ENCODE results near the gene CASP2. TPM values are rescaled to one million over a fixed set of nuclear protein-coding genes. Genes with fewer than 3 reads are reported as not detected.
"Not testable (repeated sequence)": the region's sequence is repeated elsewhere in the genome, so short reads cannot be mapped to it uniquely, and the experiment has no call there.

Gene CASP2
- total and polyA plus RNA-seq, 2 donors (not counting 1 experiment from before 2014, with no cell fraction given), result 9.4 to 22.6 TPM

GRCh38 chr7:143259765-143260164 lies 28.4 kb upstream of the CASP2 start:
- Histone ChIP-seq H3K4me3 (replicated peaks in 1 of 4; ENCODE audit: control extremely low read depth in 1 of 4, insufficient read depth in 1 of 4, low read depth in 3 of 4, low read length in 4 of 4) (no peak overlapping the region), H4K20me1 (ENCODE audit: control insufficient read depth, extremely low read depth, insufficient read depth, low read length) (no peaks in the 10 kb centered on the region), H3K9me3 (ENCODE audit: control insufficient read depth, insufficient read depth, low read depth, low read length) (no peaks in the 10 kb centered on the region), H2AFZ (ENCODE audit: low read length) (no peak overlapping the region), H3K79me2 (ENCODE audit: control insufficient read depth, insufficient read depth, low read length) (peaks cover 4% of the 10 kb centered on the region), H3K4me1 (ENCODE audit: control insufficient read depth, extremely low read depth, insufficient read depth, low read length) (peaks cover 2% of the 10 kb centered on the region), H3K4me2 (ENCODE audit: extremely low read depth, insufficient read depth, low read length) (no peak overlapping the region), H3K36me3 (ENCODE audit: control insufficient read depth, insufficient read depth, low read length) (no peaks in the 10 kb centered on the region), H3K27me3 (ENCODE audit: control insufficient read depth, insufficient read depth, low read length) (no peaks in the 10 kb centered on the region), H3K27ac (ENCODE audit: insufficient read depth, low read length) (no peak overlapping the region), H3K9ac (ENCODE audit: insufficient read depth, low read length) (no peak overlapping the region)
- DNase-seq (ENCODE audit: low read depth in 2 of 2), result no peak
- no peak for TF ChIP-seq CTCF (conservative IDR thresholded peaks at IDR 0.05 in 1 of 2, IDR thresholded peaks at IDR 0.05 in 1 of 2; ENCODE audit: low read depth in 1 of 2, low read length in 2 of 2)
- no peak for TF ChIP-seq EZH2 (IDR thresholded peaks at IDR 0.05; ENCODE audit: low read length, missing control alignments)

GRCh38 chr7:143261901-143262300 lies 26.2 kb upstream of the CASP2 start:
- Histone ChIP-seq H3K9me3 (ENCODE audit: control insufficient read depth, insufficient read depth, low read depth, low read length) (no peaks in the 10 kb centered on the region), H3K36me3 (ENCODE audit: control insufficient read depth, insufficient read depth, low read length) (no peaks in the 10 kb centered on the region), H3K27me3 (ENCODE audit: control insufficient read depth, insufficient read depth, low read length) (no peaks in the 10 kb centered on the region), H3K79me2 (ENCODE audit: control insufficient read depth, insufficient read depth, low read length) (peaks cover 4% of the 10 kb centered on the region), H4K20me1 (ENCODE audit: control insufficient read depth, extremely low read depth, insufficient read depth, low read length) (no peaks in the 10 kb centered on the region), H3K27ac (ENCODE audit: insufficient read depth, low read length) (no peak overlapping the region), H3K4me3 (replicated peaks in 1 of 4; ENCODE audit: control extremely low read depth in 1 of 4, insufficient read depth in 1 of 4, low read depth in 3 of 4, low read length in 4 of 4) (no peak overlapping the region), H3K9ac (ENCODE audit: insufficient read depth, low read length) (no peak overlapping the region), H2AFZ (ENCODE audit: low read length) (no peak overlapping the region), H3K4me1 (ENCODE audit: control insufficient read depth, extremely low read depth, insufficient read depth, low read length) (peaks cover 2% of the 10 kb centered on the region), H3K4me2 (ENCODE audit: extremely low read depth, insufficient read depth, low read length) (no peak overlapping the region)
- TF ChIP-seq CTCF (conservative IDR thresholded peaks at IDR 0.05 in 1 of 2, IDR thresholded peaks at IDR 0.05 in 1 of 2; ENCODE audit: low read depth in 1 of 2, low read length in 2 of 2) (no peak), EZH2 (IDR thresholded peaks at IDR 0.05; ENCODE audit: low read length, missing control alignments) (no peak)
- no peak for DNase-seq (ENCODE audit: low read depth in 2 of 2)

- TF ChIP-seq EZH2 (IDR thresholded peaks at IDR 0.05; ENCODE audit: low read length, missing control alignments), result no peak
- TF ChIP-seq CTCF (conservative IDR thresholded peaks at IDR 0.05 in 1 of 2, IDR thresholded peaks at IDR 0.05 in 1 of 2; ENCODE audit: low read depth in 1 of 2, low read length in 2 of 2), result no peak
- peaks cover 2% of the 10 kb centered on the region for H3K4me1 ChIP-seq (ENCODE audit: control insufficient read depth, extremely low read depth, insufficient read depth, low read length)
- peaks cover 4% of the 10 kb centered on the region for H3K79me2 ChIP-seq (ENCODE audit: control insufficient read depth, insufficient read depth, low read length)
- H3K36me3 ChIP-seq (ENCODE audit: control insufficient read depth, insufficient read depth, low read length), result peaks cover 4% of the 10 kb centered on the region
- H3K4me2 ChIP-seq (ENCODE audit: extremely low read depth, insufficient read depth, low read length), result peak within 1 kb of the TSS; percentile 91
- H4K20me1 ChIP-seq (ENCODE audit: control insufficient read depth, extremely low read depth, insufficient read depth, low read length), result no peaks in the 10 kb centered on the region
- H3K27ac ChIP-seq (ENCODE audit: insufficient read depth, low read length), result peak within 1 kb of the TSS; percentile 76
- H2AFZ ChIP-seq (ENCODE audit: low read length), result peak within 1 kb of the TSS; percentile 82
- no peaks in the 10 kb centered on the region for H3K9me3 ChIP-seq (ENCODE audit: control insufficient read depth, insufficient read depth, low read depth, low read length)
- H3K9ac ChIP-seq (ENCODE audit: insufficient read depth, low read length), result peak within 1 kb of the TSS; percentile 75
- peak; percentile 64 to 67 for DNase-seq (ENCODE audit: low read depth in 2 of 2)
- H3K27me3 ChIP-seq (ENCODE audit: control insufficient read depth, insufficient read depth, low read length), result no peaks in the 10 kb centered on the region
- peak within 1 kb of the TSS; percentile 70 to 98 (median 76) for H3K4me3 ChIP-seq (replicated peaks in 1 of 4; ENCODE audit: control extremely low read depth in 1 of 4, insufficient read depth in 1 of 4, low read depth in 3 of 4, low read length in 4 of 4)
These were observed 24.6 kb upstream of the CASP2 start, which contains the start of gene GSTK1 for GRCh38 chr7:143263266-143264195. Gene GSTK1, plus strand, starts transcription at chr7:143263441. Its CDS starts 73 bp downstream, at chr7:143263514.

GRCh38 chr7:143264196-143264568 lies 24.0 kb upstream of the CASP2 start:
- not testable (repeated sequence) for H3K79me2 ChIP-seq (ENCODE audit: control insufficient read depth, insufficient read depth, low read length); DNase-seq (ENCODE audit: low read depth in 2 of 2); H3K4me1 ChIP-seq (ENCODE audit: control insufficient read depth, extremely low read depth, insufficient read depth, low read length); H3K9ac ChIP-seq (ENCODE audit: insufficient read depth, low read length); H3K27me3 ChIP-seq (ENCODE audit: control insufficient read depth, insufficient read depth, low read length); H3K36me3 ChIP-seq (ENCODE audit: control insufficient read depth, insufficient read depth, low read length); H4K20me1 ChIP-seq (ENCODE audit: control insufficient read depth, extremely low read depth, insufficient read depth, low read length); H3K27ac ChIP-seq (ENCODE audit: insufficient read depth, low read length); H3K9me3 ChIP-seq (ENCODE audit: control insufficient read depth, insufficient read depth, low read depth, low read length)
- H2AFZ ChIP-seq (ENCODE audit: low read length), result peak overlapping the region; percentile 82
- peak overlapping the region; percentile 70 to 98 (median 76) for H3K4me3 ChIP-seq (replicated peaks in 1 of 4; ENCODE audit: control extremely low read depth in 1 of 4, insufficient read depth in 1 of 4, low read depth in 3 of 4, low read length in 4 of 4)
- H3K4me2 ChIP-seq (ENCODE audit: extremely low read depth, insufficient read depth, low read length), result peak overlapping the region; percentile 91

Measured in fibroblast of lung (primary cell).